Smooth muscle cell of the brain vasculature (primary cell): Measurements from ENCODE around the gene TRAF6.
"Not testable (repeated sequence)": the region's sequence is repeated elsewhere in the genome, so short reads cannot be mapped to it uniquely, and the experiment has no call there.

ENCODE experiments used
- DNase-seq: peaks from one replicate; pipeline ENCODE4 v3.0.0-alpha.2; 2012; ENCODE audit warnings: low read depth, low spot score

TRAF6 gene, protein sequence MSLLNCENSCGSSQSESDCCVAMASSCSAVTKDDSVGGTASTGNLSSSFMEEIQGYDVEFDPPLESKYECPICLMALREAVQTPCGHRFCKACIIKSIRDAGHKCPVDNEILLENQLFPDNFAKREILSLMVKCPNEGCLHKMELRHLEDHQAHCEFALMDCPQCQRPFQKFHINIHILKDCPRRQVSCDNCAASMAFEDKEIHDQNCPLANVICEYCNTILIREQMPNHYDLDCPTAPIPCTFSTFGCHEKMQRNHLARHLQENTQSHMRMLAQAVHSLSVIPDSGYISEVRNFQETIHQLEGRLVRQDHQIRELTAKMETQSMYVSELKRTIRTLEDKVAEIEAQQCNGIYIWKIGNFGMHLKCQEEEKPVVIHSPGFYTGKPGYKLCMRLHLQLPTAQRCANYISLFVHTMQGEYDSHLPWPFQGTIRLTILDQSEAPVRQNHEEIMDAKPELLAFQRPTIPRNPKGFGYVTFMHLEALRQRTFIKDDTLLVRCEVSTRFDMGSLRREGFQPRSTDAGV

DNA sequence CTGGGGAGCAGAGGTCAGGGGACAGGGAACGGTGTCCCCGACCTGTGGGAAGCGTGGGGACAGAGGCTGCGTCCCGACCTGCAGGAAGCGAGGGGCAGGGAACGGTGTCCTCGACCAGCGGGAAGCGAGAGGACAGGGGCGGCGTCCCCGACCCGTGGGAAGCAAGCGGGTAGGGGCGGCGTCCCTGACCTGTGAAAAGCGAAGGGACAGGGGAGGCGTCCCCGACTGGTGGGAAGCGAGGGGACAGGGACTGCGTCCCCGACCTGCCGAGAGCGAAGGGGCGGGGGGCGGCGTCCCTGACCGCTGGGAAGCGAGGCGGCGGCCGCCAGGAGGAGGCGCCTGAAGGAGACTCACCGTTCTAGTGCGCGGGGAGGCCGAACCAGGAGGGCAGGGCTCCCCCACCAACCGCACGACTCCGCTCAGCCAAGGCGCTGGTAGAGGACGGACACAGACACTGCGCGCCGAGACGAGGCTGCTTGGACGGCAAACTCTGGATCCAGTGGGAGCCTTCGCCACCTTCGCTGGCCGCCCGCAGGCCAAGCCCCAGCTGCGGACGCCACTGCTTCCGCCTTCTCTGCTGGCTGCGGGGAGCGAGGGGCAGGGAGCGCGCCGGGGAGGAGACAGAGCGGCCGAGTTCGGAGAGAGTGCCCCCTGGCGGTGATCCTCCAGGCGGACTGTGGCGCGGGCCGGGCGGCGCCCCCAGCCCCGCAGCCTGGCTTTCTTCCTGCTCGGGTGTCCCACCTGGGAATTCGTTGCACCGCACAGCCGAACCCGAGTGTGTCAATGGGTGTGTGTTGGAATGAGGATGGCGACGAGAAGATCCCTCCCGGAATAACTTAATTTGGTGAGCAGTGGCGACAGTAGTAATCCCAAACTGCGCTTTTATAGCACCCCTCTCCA, at the start of gene TRAF6:
TSS of gene TRAF6 (minus strand) at position 579 of the 900 bp plus-strand sequence. CDS start 8,757 bp downstream, outside the sequence.
- peak; percentile 57 for DNase-seq

DNA sequence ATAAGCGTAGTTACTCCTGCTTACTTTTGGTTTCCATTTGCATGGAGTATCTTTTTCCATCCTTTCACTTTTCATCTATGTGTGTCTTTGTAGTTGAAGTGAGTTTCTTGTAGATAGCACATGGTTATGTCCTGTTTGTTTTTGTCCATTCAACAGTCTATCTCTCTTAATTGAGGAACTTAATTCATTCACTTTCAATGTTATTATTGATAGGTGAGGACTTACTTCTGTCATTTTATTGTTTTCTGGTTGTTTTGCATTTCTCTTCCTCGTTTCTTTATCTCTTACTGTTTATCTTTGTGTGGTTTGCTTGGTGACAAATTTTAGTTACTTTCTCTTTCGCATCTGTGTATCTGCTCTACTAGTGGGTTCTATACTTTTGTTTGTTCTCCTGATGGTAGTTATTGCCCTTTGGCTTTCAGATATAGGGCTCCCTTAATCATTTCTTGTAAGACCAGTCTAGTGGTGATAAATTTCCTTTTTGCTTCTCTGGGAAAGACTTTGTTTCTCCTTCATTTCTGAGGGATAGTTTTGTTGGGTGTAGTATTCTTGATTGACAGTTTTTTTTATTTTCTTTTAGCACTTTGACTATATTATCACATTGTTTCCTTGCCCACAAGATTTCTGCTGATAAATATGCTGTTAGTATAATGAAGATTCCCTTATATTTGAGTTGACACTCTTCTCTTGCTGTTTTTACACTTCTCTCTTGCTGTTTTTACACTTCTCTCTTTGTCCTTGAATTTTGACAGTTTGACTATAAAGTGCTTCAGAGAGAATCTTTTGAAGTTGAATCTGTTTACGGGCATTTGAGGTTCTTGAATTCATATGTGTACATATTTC, 48.7 kb upstream of the TRAF6 start:
- no peak for DNase-seq

DNA sequence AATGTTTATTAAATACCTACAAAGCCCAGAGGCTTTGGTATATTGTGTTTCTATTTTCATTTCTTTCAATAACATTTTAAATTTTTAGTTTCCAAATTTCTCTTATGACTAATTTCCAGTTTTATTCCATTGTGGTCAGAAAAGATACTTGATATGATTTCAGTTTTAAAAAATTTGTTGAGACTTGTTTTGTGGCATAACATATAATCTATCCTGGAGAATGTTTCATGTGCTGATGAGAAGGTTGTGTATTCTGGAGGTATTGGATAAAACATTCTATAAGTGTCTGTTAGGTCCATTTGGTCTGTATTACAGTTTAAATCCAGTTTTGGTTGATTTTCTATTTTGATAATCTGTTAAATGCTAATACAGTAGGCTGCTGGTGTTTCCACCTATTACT, 47.9 kb upstream of the TRAF6 start:
- DNase-seq = no peak

DNA sequence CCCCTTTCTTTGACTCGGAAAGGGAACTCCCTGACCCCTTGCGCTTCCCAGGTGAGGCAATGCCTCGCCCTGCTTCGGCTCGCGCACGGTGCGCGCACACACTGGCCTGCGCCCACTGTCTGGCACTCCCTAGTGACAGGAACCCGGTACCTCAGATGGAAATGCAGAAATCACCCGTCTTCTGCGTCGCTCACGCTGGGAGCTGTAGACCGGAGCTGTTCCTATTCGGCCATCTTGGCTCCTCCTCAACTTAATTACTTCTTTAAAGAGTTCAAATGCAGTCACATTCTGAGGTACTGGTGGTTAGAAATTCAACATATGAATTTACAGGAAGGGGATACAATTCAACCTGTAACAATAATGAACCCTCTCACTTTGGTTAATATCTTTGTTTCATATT, 47.3 kb upstream of the TRAF6 start:
- not testable (repeated sequence) for DNase-seq

DNA sequence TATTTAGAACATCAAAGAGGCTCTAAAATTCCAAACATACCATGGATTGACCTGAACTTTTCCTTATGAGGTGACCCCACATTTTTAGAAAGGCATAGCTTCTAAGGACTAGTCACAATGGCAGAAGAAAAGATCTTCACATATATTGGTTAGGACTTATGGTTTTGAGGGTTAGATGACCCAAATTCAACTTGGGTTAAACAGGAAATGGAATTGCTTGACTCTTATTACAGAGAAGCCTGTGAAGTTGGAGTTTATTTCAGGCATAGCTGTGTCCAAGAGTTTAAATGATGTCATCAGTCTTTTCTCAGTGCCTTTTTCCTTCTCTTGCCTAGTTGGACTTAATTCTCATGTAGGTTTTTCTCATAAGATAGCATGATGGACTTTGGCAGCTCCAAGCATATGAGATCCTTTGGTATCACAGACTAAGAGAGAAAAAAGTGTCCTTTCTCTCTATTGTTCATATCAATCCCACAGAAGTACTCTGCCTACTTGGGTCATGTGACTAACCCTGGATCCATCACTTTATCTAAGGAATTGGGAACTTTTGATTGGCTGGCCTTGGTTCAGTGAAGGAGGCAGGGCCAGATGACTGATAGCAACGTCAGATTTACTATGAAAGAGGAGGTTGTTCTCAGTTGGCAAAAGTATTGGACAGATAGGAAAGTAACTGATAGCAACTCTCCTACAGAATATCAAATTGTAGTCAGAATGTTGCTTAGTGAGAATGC, 40.5 kb upstream of the TRAF6 start:
- no peak for DNase-seq

DNA sequence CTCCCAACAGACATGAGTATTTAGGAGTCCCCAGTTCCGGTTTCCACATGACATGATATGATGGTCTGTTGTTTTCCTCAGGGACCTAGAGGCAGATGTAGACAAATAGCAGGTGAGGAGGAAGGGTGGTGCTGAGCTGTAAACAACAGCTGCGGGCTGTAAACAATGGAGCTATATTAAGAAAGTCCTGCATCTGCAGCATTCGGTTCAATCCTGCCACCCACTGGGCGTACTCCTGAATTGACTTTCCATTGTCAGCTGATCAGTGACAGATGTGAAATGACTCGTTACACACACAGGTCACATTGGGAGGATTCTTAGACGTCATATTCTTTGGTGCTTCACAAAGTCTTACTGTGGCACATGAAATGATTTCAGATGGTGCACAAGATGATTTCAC, 30.9 kb upstream of the TRAF6 start:
- peak; percentile 4 for DNase-seq

DNA sequence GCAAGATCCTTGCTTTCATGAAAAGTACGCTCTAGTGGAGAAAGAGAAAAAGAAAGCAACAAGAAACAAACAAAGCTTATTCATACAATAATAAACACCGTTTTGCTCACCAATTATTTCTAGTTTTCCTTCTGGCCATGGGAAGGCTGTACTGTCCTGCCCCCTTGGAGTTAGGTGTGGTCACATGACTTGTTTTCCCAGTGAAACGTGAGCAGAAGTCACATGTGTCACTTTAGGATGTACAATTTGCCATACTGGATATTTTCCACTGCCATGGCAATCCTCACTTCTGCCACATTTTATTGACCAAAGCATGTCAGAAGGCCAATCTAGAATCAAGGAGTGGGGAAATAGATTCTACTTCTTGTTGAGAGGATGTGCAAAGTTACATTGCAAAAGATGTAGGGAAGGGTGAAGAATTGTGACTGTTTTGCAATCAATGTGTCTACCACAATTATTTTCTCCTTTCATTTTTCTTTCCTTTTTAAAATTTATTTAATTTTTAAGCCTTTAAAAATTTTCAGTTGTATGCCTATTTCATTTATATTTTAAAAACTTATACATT, 24.3 kb upstream of the TRAF6 start:
- DNase-seq = no peak

DNA sequence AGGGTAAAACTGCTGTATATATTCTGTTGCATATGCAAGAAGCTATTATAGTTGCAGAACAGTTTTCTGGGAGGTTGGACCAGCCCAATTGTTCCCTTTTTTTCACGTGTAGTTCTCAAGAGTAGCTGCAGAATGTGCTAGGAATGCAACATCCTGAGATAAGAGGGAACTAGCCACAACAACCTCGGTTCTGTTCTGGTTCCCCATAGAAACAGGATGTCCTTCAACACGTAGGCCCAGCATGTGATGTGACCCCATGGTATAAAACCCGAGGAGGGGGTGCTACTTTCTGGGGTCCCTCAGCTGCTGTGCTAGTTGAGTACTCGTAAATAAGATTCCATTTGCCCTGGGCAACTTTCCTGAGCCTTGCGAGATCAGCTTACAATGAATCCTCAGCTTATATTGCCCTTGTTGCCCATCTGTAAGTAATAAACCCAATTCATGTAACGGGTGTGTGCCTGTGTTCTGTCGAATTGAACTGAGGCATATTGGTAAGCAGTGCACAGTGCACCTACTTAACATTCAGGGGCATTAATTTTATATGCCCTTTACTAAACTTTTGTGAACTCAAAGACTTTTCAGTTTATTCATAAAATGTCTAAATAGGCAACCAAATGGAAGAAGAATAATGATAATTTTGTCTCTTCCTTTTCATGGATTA, 23.0 kb upstream of the TRAF6 start:
- no peak for DNase-seq

DNA sequence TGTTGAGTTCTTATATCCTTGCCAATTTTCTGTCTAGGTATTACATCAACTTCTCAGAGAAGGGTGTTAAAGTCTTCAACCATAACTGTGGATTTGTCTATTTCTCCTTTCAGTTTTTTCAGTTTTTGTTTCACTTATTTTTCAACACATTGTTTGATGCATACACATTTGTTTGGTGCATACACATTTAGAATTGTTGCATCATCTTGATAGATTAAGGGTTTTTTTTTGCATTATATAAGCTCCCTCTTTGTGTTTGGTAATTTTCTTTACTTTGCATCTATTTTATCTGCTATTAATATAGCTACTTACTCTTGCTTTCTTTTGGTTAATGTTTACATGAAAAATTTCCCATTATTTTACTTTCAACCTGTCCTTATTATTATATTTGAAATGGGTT, 20.8 kb upstream of the TRAF6 start:
- DNase-seq = no peak

DNA sequence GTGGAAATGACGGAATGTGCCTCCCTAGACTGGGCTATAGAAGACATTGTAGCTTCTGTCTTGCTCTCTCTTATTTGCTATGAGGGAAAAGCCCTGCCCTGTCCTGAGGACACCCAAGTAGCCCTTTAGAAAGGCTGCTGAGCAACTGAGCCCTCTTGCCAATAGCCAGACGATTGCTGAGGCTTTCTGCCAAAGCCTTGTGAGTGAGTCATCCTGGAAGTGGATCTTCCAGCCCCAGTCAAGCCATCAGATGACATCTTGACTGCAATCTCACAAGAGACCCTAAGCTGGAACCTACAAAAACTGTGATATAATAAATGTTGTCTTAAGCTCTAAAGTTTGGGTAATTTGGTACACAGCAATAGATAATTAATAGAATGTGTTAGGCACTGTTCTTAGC, 3.9 kb upstream of the TRAF6 start:
- DNase-seq = no peak

DNA sequence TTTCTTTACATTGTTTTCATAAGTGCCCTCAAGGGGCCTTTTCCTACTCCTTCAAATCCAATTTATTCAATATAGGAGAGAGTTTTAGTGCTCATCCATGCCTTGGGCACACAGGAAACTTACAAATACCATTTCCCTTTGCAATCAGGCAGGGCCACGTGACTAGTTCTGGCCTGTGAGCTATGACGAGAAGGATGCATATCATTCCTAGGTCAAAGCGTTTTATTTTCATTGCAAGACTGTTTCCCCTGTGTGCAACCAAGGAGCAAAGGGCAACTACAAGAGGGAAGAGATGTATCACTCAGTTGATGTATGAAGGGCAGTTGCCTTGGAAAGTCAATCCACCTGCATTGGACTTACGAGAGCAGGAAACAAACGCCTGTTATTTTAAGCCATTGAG, 1.9 kb upstream of the TRAF6 start:
- no peak for DNase-seq

DNA sequence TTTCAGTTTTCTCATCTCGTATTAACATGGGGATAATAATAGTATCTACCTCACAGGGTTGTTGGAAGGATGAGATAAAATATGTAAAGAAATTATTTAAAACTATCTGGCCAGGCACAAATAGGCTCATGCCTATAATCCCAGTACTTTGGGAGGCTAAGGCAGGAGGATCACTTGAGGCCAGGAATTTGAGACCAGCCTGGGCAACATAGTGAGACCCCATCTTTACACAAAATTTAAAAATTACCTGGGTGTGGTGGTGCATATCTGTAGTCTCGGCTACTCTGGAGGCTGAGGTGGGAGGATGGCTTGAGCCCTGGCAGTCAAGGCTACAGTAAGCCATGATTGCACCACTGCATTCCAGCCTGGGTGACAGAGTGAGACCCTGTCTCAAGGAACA, 990 bp upstream of the TRAF6 start:
- not testable (repeated sequence) for DNase-seq

DNA sequence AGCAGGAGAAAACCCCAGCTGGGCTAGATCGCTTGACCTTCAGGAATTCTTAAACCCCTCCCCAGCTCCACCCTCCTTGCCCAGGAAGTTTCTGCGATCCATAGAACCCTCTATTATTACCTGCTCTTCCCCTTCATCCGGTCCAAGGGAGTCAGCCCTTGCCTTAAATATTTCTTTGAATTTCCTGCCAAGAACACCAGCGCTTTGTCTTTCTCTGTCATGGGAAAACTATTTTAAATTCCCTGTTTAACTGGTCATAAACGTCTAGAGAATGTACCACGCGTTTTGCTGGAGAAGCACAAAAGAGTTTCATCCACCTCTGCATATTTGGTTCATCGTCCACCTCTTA, 496 bp upstream of the TRAF6 start:
- no peak for DNase-seq

DNA sequence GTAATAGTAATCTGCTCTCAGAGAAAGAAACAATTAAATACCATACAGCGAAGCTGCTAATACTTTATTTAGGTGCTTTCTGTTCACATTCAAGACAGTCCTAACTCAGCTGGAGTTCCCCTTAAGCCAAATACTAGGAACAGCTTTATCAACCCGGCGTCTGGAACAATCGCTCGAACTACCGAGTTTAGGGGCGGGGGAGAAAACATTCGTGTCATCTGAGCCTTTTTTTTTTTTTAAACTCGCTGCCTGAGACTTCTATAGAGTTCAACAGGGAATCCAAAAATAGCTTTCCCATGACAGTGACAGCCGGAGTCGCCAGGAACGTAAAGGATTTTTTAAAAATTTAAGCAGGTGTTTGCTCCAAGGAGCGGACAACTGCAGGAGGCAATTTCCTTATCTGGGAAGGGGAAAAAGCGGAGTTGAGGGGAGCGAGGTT, 852 bp downstream of the TRAF6 start:
- no peak for DNase-seq

DNA sequence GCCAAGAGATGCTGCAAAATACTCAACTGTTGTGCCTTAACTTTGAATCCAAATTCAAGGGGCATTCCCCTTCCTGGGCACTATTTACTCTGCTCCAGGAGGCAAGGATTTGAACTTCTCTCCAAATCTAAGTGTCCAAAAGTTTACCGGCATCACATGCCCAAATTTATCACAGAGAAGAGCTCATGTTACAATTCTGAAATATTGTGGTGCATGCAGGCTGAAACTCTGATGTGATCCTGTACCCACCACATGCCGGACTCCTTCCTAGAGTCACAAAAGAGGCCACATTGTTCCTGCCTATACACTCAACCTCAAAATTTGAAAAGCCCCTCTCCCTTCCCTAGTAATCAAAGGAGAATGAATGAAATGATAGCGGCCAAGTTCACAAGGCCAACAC, 1.3 kb downstream of the TRAF6 start:
- no peak for DNase-seq

DNA sequence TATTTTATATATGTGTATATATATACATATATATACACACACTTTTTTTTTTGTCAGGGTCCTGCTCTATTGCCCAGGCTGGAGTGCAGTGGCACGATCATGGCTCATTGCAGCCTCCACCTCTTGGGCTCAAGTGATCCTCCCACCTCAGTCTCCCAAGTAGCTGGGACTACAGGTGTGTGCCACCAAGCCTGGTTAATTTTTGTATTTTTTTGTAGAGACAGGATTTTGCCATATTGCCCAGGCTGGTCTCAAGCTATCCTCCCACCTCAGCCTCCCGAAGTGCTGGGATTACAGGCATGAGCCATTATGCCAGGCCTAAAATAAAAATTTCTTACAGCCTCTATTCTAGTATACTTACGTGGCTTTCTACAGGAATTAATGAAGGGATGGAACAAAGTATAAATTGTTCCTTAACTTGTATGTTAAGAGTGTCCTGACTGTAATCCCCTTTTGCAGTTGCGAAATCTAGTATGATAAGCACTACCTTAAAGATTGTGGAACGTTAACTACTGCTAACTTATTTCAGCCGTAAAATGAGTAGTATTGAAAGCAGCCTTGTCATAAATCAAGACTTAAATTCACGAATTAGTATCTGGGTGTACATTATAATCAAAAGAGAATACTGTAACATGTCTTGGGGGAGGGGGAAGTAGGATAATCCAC, 2.1 kb downstream of the TRAF6 start:
- no peak for DNase-seq

DNA sequence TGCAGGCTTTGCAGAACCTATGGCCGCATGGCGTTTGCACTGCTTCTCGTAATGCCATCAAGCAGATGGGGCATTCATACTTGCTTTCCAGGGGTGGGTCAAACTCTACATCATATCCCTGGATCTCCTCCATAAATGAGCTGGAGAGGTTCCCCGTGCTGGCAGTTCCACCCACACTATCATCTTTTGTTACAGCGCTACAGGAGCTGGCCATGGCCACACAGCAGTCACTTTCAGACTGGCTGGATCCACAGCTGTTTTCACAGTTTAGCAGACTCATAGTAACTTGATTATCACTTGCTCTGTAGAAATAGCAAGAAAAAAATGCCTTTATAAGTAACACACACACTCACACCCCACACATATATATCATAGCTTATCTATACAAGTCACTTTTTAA, 8.8 kb downstream of the TRAF6 start:
- no peak for DNase-seq

DNA sequence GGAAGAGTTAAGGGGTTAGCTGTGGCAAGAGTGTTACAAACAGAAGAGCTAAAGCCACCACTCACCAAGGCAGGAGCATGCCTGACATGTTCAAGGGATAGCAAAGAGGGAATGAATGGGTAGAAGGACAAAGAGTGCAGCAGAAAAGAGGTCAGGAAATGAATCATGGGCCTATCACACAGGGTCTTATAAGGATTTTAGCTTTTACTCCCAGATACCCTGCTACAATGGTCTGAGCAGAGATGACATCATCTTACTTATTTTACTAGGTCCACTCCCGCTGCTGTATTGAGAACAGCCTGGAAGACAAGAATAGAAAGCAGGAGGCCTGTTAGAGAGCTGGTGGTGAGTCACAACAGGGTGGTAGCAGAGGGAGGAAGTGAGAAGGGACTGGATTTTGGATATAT, 9.8 kb downstream of the TRAF6 start:
- peak; percentile 66 for DNase-seq

DNA sequence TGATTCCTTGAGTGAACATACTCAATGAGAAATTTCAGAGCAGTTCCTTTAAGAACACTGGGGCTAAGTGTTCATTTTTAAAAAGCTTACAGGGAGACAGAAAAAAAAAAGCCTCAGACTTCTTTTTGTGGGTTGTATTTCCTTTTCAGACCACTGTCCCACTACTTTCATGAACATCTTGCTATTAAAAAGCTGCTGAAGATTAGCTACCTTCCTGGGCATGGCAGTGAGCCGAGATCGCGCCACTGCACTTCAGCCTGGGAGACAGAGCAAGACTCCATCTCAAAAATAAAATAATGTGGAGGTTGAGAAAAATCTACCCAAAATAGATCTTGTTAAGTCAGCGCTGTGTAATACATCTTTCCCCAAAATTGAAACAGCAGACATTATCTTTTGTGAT, 10.8 kb downstream of the TRAF6 start:
- DNase-seq = no peak

DNA sequence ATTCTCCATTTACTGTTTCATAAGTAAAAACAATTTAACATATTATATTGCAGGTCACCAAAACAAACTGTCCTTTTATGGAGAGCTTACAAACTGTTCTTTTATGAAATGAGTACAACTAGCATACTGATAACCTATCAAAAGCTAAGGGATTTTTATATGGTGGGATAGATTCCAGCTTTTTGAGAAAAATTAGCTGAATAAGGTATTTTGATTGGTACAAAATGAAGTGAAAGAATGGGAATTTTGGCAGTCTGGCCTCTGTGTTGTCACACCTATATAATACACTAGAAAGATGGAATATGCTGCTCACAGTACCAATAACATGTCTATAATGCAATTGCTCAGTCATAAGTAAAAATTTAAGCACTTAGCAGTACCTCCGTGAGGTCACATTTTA, 11.4 kb downstream of the TRAF6 start:
- DNase-seq = no peak
